ENCODE data around the gene ACTL6B. TPM values are rescaled to one million over a fixed set of nuclear protein-coding genes. Genes with fewer than 3 reads are reported as not detected.
"Not testable (repeated sequence)": the region's sequence is repeated elsewhere in the genome, so short reads cannot be mapped to it uniquely, and the experiment has no call there.

Gene ACTL6B
- total and polyA plus RNA-seq, 9 of the 15 experiments (the other 6 are each of a cell fraction or from before 2014, with no cell fraction given): not detected

DNA sequence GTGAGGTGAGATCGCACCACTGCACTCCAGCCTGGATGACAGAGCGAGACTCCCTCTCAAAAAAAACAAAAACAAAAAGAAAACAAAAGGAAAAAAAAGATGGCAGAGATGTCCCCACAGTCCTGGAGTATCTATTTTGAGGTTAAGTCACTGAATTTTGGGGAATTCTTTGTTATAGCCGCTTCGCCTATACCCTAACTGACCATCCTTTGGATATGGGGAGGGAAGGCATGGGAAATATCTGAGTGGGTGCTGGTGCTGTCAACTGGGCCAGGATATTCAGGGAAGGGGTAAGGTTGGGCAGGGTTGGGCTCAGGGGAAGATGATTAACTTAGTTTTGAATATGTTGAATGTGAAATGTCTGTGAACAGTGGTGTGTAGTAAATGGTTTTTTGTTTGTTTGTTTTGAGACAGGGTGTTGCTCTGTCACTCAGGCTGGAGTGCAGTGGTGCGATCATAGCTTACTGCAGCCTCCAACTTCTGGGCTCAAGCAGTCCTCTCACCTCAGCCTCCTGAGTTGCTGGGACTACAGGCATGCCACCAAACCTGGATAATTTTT is 9.0 kb upstream of the ACTL6B start:
- Histone ChIP-seq H3K9ac (ENCODE audit: insufficient read depth in 1 of 2, low read depth in 2 of 2, low read length in 2 of 2) (no peak overlapping the region), H3K27ac (ENCODE audit: extremely low read depth, low read depth, low read length) (no peak overlapping the region), H4K20me1 (replicated peaks; ENCODE audit: control insufficient read depth, insufficient read depth, low read length) (no peaks in the 10 kb centered on the region), H3K27me3 (ENCODE audit: control insufficient read depth in 2 of 2, insufficient read depth in 2 of 2, low read length in 2 of 2) (peaks cover 0 to 6% of the 10 kb centered on the region in 2 experiments; a peak in 1 of 5 replicates), H3K79me2 (ENCODE audit: control insufficient read depth, insufficient read depth, low read length) (no peaks in the 10 kb centered on the region), H2AFZ (ENCODE audit: low read depth, low read length) (no peak overlapping the region), H3K9me3 (replicated peaks; ENCODE audit: control insufficient read depth, insufficient read depth, low read depth, low read length) (no peaks in the 10 kb centered on the region), H3K9me1 (ENCODE audit: control insufficient read depth, insufficient read depth, low read length) (no peaks in the 10 kb centered on the region), H3K4me2 (ENCODE audit: insufficient read depth, low read length) (no peak overlapping the region), H3K4me3 (no peak overlapping the region), H3K36me3 (ENCODE audit: control insufficient read depth, insufficient read depth, low read length) (no peaks in the 10 kb centered on the region), H3K4me1 (replicated peaks in 1 of 2; ENCODE audit: control insufficient read depth in 2 of 2, insufficient read depth in 2 of 2, low read length in 2 of 2) (peaks cover 0 to 7% of the 10 kb centered on the region in 2 experiments; a peak in 2 of 5 replicates)
- intact Hi-C loops (cut with micrococcal nuclease): no loop called here
- DNase-seq (ENCODE audit: extremely low read depth in 1 of 4, low spot score in 3 of 4) (peak in 1 of 4 experiments; percentile 5), ATAC-seq (no peak), FAIRE-seq (no peak)
- in situ Hi-C loops (cut with MboI): no loop called here
- TF ChIP-seq TARDBP (IDR thresholded peaks at IDR 0.05) (no peak), ZNF12 (CRISPR knock-in tag; IDR thresholded peaks at IDR 0.05) (peak; percentile 96), LARP7 (IDR thresholded peaks at IDR 0.05) (0 out of 2 replicates have a peak, but pooled peaks have one; percentile 8), KLF1 (tag; IDR thresholded peaks at IDR 0.05) (no peak), BCOR (IDR thresholded peaks at IDR 0.05) (0 out of 2 replicates have a peak, but pooled peaks have one; percentile 12)
- no TSS peak for BruUV-seq (replicated peaks)
- ChIA-PET POLR2A (interaction anchor here (0.6 to 1.5 kb wide), 4 partner anchors 8 to 35 kb away, joined by 3 to 4 read pairs (median 3); partner anchors contain the start of genes ACTL6B and GNB2), CTCF (ENCODE audit: low intra/inter-chr PET ratio) (no interaction called here)
- 42% methylated on average over 5 of the region's 5 CpGs for WGBS (ENCODE audit: insufficient coverage, low coverage, missing lambda C conversion rate)

DNA sequence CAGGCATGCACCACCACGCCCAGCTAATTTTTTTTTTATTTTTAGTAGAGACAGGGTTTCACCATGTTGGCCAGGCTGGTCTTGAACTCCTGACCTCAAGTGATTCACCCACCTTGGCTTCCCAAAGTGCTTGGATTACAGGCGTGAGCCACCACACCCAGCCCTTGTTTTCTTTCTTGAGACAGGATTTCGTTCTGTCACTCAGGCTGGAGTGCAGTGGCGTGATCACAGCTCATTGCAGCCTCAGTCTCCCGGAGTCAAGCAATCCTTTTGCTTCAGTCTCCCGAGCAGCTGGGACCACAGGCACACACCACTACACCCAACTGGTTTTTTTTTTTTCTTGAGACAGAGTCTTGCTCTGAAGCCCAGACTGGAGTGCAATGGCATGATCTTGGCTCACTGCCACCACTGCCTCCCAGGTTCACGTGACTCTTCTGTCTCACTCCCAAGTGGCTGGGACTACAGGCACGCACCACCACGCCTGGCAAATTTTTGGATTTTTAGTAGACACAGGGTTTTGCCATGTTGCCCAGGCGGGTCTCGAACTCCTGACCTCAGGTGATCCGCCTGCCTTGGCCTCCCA is 6.0 kb upstream of the ACTL6B start:
- FAIRE-seq; H3K9me3 ChIP-seq (replicated peaks; ENCODE audit: control insufficient read depth, insufficient read depth, low read depth, low read length); H3K36me3 ChIP-seq (ENCODE audit: control insufficient read depth, insufficient read depth, low read length); ATAC-seq; POLR2A ChIA-PET; H2AFZ ChIP-seq (ENCODE audit: low read depth, low read length); H3K27ac ChIP-seq (ENCODE audit: extremely low read depth, low read depth, low read length); H3K9me1 ChIP-seq (ENCODE audit: control insufficient read depth, insufficient read depth, low read length); H3K4me2 ChIP-seq (ENCODE audit: insufficient read depth, low read length); H3K9ac ChIP-seq (ENCODE audit: insufficient read depth in 1 of 2, low read depth in 2 of 2, low read length in 2 of 2); H3K79me2 ChIP-seq (ENCODE audit: control insufficient read depth, insufficient read depth, low read length); CTCF ChIA-PET (ENCODE audit: low intra/inter-chr PET ratio); BruUV-seq (replicated peaks); H4K20me1 ChIP-seq (replicated peaks; ENCODE audit: control insufficient read depth, insufficient read depth, low read length); H3K27me3 ChIP-seq (ENCODE audit: control insufficient read depth in 2 of 2, insufficient read depth in 2 of 2, low read length in 2 of 2); intact Hi-C loops (cut with micrococcal nuclease); DNase-seq (ENCODE audit: extremely low read depth in 1 of 4, low spot score in 3 of 4); in situ Hi-C loops (cut with MboI); H3K4me1 ChIP-seq (replicated peaks in 1 of 2; ENCODE audit: control insufficient read depth in 2 of 2, insufficient read depth in 2 of 2, low read length in 2 of 2); H3K4me3 ChIP-seq: not testable (repeated sequence)
- peak; percentile 54 for TF ChIP-seq BHLHE40 (IDR thresholded peaks at IDR 0.05; ENCODE audit: low read length)
- TF ChIP-seq, protein P1, sequence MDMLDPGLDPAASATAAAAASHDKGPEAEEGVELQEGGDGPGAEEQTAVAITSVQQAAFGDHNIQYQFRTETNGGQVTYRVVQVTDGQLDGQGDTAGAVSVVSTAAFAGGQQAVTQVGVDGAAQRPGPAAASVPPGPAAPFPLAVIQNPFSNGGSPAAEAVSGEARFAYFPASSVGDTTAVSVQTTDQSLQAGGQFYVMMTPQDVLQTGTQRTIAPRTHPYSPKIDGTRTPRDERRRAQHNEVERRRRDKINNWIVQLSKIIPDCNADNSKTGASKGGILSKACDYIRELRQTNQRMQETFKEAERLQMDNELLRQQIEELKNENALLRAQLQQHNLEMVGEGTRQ (CRISPR knock-in tag; IDR thresholded peaks at IDR 0.05): peak; percentile 53; the same call in 1 of the 2 replicates
- peak; percentile 81 for TF ChIP-seq NFIC (IDR thresholded peaks at IDR 0.05)
- WGBS (ENCODE audit: insufficient coverage, low coverage, missing lambda C conversion rate): 23% methylated on average over 12 of the region's 12 CpGs

All from K562 (cell line).